Measurements from ENCODE around the gene NPC1L1.

NPC1L1 gene

GRCh38 chr7:44472843-44473242 is 68.3 kb downstream of the NPC1L1 start:
- no peak for DNase-seq (ENCODE audit: extremely low read depth, insufficient read length)
- Histone ChIP-seq H3K36me3 (ENCODE audit: control insufficient read depth, insufficient read depth, low read length) (peaks cover 11% of the 10 kb centered on the region), H3K27me3 (replicated peaks; ENCODE audit: control insufficient read depth, insufficient read depth, low read length) (no peaks in the 10 kb centered on the region), H3K4me3 (replicated peaks; ENCODE audit: low read depth, low read length) (no peak overlapping the region)
- TF ChIP-seq, protein P1, sequence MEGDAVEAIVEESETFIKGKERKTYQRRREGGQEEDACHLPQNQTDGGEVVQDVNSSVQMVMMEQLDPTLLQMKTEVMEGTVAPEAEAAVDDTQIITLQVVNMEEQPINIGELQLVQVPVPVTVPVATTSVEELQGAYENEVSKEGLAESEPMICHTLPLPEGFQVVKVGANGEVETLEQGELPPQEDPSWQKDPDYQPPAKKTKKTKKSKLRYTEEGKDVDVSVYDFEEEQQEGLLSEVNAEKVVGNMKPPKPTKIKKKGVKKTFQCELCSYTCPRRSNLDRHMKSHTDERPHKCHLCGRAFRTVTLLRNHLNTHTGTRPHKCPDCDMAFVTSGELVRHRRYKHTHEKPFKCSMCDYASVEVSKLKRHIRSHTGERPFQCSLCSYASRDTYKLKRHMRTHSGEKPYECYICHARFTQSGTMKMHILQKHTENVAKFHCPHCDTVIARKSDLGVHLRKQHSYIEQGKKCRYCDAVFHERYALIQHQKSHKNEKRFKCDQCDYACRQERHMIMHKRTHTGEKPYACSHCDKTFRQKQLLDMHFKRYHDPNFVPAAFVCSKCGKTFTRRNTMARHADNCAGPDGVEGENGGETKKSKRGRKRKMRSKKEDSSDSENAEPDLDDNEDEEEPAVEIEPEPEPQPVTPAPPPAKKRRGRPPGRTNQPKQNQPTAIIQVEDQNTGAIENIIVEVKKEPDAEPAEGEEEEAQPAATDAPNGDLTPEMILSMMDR (IDR thresholded peaks at IDR 0.05; ENCODE audit: insufficient read depth, low read length, poor library complexity, severe bottlenecking): no peak

DNA sequence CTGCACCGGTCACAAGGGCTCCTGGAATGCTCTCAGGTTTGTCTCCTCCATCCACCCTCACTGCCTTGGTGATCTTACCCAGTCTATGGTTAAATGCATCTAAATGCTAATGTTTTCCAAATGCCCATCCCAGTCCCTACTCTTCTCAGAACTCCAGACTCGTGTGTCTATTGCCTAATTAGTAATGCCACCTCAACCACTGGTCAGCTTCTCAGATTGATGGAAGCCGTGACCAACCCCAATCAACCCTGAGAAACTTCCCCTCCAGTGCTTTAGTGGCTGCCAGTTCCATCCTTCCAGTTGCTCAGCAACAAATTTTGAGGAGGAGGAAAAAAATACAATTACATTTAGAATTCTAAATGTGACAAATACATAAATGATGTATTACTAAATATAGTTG is 69.3 kb downstream of the NPC1L1 start:
- Histone ChIP-seq H3K27me3 (replicated peaks; ENCODE audit: control insufficient read depth, insufficient read depth, low read length) (no peaks in the 10 kb centered on the region), H3K4me3 (replicated peaks; ENCODE audit: low read depth, low read length) (no peak overlapping the region), H3K36me3 (ENCODE audit: control insufficient read depth, insufficient read depth, low read length) (peaks cover 11% of the 10 kb centered on the region)
- TF ChIP-seq, protein P1 (IDR thresholded peaks at IDR 0.05; ENCODE audit: insufficient read depth, low read length, poor library complexity, severe bottlenecking): no peak
- no peak for DNase-seq (ENCODE audit: extremely low read depth, insufficient read length)

DNA sequence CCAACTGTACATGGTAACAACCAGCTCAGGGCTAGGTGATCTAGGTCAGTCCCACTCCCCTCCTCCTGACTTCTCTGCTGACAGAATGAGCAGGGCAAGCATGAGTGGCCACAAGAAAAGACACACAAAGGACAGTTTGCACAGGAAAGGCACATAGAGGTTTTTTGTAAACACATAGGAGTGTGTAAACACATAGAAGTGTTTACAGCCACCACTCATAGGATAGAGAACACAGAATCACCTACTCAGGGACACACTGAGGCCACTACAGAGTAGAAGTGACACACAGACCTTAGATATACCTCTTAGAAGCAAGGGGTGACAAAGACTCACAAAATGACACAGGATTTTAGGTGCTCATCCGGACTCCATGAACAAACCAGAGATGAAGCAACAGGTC is 69.7 kb downstream of the NPC1L1 start:
- no peak overlapping the region for H3K4me3 ChIP-seq (replicated peaks; ENCODE audit: low read depth, low read length)
- no peak for DNase-seq (ENCODE audit: extremely low read depth, insufficient read length)
- H3K36me3 ChIP-seq (ENCODE audit: control insufficient read depth, insufficient read depth, low read length): peaks cover 13% of the 10 kb centered on the region
- no peaks in the 10 kb centered on the region for H3K27me3 ChIP-seq (replicated peaks; ENCODE audit: control insufficient read depth, insufficient read depth, low read length)
- TF ChIP-seq, protein P1 (IDR thresholded peaks at IDR 0.05; ENCODE audit: insufficient read depth, low read length, poor library complexity, severe bottlenecking): no peak

DNA sequence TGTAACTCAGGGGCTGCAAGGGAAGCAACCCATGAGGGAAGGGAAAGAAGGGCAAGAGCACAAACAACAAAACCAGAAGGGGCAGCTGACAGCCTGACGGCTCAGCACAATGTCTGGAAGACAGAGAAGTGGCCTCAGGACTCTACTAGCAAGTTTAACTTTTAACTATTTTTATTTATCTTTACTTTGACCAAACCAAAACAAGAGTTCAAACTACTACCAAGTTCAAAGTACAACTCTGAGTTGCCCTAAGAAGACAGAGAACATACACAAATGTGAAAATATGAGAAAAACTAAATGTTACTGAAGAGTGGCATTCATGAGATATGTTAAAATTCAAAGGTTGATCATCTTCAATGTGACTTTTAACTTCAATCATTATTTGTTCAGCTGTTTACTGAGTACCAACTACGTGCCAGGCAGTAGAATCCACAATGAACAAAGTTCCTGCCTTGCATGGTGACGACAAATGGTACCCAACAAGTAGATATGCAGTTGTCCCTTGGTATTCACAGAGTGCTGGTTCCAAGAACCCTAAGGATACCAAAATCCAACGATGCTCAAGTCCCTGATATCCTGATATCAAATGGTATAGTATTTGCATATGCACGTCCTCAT is 70.4 kb downstream of the NPC1L1 start:
- DNase-seq (ENCODE audit: extremely low read depth, insufficient read length): no peak
- TF ChIP-seq, protein P1 (IDR thresholded peaks at IDR 0.05; ENCODE audit: insufficient read depth, low read length, poor library complexity, severe bottlenecking): no peak
- Histone ChIP-seq H3K4me3 (replicated peaks; ENCODE audit: low read depth, low read length) (no peak overlapping the region), H3K36me3 (ENCODE audit: control insufficient read depth, insufficient read depth, low read length) (peaks cover 9% of the 10 kb centered on the region), H3K27me3 (replicated peaks; ENCODE audit: control insufficient read depth, insufficient read depth, low read length) (no peaks in the 10 kb centered on the region)

DNA sequence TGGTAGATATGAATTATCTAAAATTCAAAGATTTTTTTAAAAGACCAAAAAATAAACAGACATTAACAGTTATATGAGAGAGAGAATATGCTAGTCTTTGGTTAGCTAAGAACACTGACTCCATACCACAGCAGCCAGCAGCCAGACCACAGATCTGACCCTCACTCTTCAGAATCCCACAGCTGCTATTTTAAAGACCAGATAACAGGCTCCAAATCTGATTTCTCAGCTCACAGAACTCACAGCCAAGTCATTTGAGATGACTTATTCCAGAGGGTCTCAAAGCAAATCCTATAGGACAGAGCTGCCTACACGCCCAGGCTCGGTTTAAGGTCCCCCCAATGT is 71.0 kb downstream of the NPC1L1 start:
- DNase-seq (ENCODE audit: extremely low read depth, insufficient read length): no peak
- Histone ChIP-seq H3K36me3 (ENCODE audit: control insufficient read depth, insufficient read depth, low read length) (peaks cover 9% of the 10 kb centered on the region), H3K27me3 (replicated peaks; ENCODE audit: control insufficient read depth, insufficient read depth, low read length) (no peaks in the 10 kb centered on the region), H3K4me3 (replicated peaks; ENCODE audit: low read depth, low read length) (no peak overlapping the region)
- TF ChIP-seq, protein P1 (IDR thresholded peaks at IDR 0.05; ENCODE audit: insufficient read depth, low read length, poor library complexity, severe bottlenecking): no peak

All from GM06990 (cell line).